Measurements from ENCODE around the gene IRF2BP1. TPM values are rescaled to one million over a fixed set of nuclear protein-coding genes. Genes with fewer than 3 reads are reported as not detected.

Gene IRF2BP1
- total and polyA plus RNA-seq, 2 of the 13 experiments (the other 11 are each of a cell fraction or from before 2014, with no cell fraction given): 4.3 to 14.3 TPM

DNA sequence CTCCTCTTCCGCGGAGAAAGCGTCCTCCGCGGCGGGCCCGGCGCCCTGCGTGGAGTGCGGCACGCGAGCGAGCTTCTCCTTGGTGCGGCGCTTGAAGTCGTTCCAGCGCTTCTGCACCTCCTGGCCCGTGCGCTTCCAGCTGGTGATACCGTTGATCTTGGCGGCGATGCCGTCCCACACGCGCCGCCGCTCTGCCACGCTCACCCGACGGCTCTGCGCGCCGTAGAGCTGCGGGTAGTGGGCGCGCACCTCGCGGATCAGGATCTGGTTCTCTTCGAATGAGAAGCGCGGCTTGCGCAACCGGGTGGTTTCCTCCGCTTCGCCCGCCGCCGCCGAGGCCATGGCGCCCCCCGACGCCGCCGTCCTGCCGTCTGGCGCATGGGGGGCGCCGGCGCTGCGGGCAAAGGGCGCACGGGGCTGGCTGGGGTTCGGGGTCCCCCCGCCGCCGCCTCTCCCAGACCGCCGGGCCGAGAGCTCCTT lies 15.5 kb upstream of the IRF2BP1 start (continued):
- TF ChIP-seq, protein P1, sequence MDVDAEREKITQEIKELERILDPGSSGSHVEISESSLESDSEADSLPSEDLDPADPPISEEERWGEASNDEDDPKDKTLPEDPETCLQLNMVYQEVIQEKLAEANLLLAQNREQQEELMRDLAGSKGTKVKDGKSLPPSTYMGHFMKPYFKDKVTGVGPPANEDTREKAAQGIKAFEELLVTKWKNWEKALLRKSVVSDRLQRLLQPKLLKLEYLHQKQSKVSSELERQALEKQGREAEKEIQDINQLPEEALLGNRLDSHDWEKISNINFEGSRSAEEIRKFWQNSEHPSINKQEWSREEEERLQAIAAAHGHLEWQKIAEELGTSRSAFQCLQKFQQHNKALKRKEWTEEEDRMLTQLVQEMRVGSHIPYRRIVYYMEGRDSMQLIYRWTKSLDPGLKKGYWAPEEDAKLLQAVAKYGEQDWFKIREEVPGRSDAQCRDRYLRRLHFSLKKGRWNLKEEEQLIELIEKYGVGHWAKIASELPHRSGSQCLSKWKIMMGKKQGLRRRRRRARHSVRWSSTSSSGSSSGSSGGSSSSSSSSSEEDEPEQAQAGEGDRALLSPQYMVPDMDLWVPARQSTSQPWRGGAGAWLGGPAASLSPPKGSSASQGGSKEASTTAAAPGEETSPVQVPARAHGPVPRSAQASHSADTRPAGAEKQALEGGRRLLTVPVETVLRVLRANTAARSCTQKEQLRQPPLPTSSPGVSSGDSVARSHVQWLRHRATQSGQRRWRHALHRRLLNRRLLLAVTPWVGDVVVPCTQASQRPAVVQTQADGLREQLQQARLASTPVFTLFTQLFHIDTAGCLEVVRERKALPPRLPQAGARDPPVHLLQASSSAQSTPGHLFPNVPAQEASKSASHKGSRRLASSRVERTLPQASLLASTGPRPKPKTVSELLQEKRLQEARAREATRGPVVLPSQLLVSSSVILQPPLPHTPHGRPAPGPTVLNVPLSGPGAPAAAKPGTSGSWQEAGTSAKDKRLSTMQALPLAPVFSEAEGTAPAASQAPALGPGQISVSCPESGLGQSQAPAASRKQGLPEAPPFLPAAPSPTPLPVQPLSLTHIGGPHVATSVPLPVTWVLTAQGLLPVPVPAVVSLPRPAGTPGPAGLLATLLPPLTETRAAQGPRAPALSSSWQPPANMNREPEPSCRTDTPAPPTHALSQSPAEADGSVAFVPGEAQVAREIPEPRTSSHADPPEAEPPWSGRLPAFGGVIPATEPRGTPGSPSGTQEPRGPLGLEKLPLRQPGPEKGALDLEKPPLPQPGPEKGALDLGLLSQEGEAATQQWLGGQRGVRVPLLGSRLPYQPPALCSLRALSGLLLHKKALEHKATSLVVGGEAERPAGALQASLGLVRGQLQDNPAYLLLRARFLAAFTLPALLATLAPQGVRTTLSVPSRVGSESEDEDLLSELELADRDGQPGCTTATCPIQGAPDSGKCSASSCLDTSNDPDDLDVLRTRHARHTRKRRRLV (CRISPR knock-in tag; IDR thresholded peaks at IDR 0.05): no peak
- TF ChIP-seq, protein P2, sequence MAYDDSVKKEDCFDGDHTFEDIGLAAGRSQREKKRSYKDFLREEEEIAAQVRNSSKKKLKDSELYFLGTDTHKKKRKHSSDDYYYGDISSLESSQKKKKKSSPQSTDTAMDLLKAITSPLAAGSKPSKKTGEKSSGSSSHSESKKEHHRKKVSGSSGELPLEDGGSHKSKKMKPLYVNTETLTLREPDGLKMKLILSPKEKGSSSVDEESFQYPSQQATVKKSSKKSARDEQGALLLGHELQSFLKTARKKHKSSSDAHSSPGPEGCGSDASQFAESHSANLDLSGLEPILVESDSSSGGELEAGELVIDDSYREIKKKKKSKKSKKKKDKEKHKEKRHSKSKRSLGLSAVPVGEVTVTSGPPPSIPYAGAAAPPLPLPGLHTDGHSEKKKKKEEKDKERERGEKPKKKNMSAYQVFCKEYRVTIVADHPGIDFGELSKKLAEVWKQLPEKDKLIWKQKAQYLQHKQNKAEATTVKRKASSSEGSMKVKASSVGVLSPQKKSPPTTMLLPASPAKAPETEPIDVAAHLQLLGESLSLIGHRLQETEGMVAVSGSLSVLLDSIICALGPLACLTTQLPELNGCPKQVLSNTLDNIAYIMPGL (CRISPR knock-in tag; IDR thresholded peaks at IDR 0.05; ENCODE audit: borderline replicate concordance in 1 of 2, low read depth in 1 of 2): no peak
- TF ChIP-seq ZSCAN22 (CRISPR knock-in tag; IDR thresholded peaks at IDR 0.05) (no peak), ZNF34 (CRISPR knock-in tag; IDR thresholded peaks at IDR 0.05; ENCODE audit: borderline replicate concordance) (no peak), PCBP2 (optimal IDR thresholded peaks at IDR 0.05; ENCODE audit: low read depth, low read length, poor library complexity, severe bottlenecking) (no peak), HNF4G (IDR thresholded peaks at IDR 0.05; ENCODE audit: borderline replicate concordance, low read depth, low read length) (no peak), HNF4G (CRISPR knock-in tag; IDR thresholded peaks at IDR 0.05; ENCODE audit: borderline replicate concordance, low read depth) (no peak), MATR3 (CRISPR knock-in tag; IDR thresholded peaks at IDR 0.05) (no peak), KAT8 (CRISPR knock-in tag; IDR thresholded peaks at IDR 0.05) (no peak)
- TF ChIP-seq, protein P3, sequence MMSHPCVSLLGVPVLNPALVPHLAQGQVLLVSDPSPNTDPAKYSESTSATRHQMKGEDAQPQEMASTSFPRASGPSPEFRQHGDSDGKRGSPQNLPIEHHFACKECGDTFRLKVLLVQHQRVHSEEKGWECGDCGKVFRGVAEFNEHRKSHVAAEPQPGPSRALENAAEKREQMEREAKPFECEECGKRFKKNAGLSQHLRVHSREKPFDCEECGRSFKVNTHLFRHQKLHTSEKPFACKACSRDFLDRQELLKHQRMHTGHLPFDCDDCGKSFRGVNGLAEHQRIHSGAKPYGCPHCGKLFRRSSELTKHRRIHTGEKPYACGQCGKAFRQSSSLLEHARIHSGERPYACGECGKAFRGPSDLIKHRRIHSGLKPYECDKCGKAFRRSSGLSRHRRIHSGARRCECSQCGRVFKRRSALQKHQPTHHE (CRISPR knock-in tag; IDR thresholded peaks at IDR 0.05; ENCODE audit: borderline replicate concordance): no peak

All from HepG2 (cell line).